HG03135 (cell line): ENCODE results near the gene CD1D.
"Not testable (repeated sequence)": the region's sequence is repeated elsewhere in the genome, so short reads cannot be mapped to it uniquely, and the experiment has no call there.

Experiments
- ATAC-seq: cut with Tn5 transposase; IDR thresholded peaks from one replicate; pipeline ENCODE4 v1.9.1; 2021; ENCODE audit warnings: mild to moderate bottlenecking, moderate library complexity; ENCODE audit not compliant: unreplicated experiment

CD1D gene

GRCh38 chr1:158175915-158176314, 4.8 kb upstream of the CD1D start:
- not testable (repeated sequence) for ATAC-seq

DNA sequence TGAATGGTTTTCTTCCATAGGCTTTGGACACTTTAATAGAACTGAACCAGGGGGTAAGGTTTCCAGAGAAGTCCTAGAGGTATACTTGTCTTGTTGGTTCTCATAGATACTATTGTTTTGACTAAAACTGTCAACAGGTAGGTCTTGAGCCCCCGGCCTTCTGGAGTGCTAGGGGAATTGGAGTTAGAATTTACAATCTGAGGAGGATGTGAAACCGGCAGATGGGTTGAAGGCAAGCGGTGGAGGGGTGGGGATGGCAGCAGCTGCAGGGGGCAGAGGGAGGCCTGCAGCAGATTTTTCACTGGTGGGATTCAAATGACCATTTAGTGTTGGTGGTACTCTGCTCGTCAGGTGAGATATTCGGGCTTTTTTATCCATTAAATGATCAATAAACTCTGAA, 4.3 kb upstream of the CD1D start:
- ATAC-seq: no peak

DNA sequence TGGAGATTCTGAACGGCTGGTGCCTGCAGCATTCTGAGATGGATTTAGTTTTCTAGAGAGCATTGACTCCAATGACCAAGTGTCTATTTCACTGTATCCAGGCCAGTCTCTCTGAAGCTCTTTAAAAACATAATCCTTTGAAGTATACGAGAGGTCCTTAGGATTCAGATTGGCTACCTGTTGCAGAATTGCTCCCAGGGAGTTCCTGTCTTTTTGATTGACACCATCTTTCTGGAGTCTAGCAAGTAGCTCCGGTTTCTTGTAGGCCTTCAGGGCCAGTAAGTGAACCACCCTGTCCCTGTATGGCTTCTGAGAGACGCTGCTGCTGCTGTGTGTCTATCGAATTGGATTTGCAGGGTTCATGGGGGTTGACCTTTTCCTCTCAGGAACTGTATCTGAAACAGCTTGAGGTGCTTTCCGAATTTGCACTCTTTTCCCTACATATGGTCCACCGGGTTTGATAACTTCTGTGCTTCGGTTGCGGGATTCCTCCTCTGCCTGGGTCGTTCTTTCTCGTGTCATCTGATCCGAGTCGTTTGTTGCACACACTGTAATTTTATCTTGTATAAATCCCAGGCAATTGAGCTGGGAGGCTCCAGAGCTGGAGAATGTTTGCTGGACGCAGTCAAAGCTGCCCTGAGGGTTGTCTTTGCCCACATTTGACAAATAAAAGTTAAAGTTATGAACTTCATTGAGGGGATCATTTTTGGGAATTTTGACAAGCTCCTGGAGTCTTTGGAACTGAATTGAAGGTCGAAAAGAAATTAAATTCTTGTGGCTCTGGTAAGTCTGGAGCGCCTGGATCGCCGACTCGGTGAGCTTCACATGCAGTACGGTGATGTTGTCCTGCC, 3.6 kb upstream of the CD1D start:
- ATAC-seq: not testable (repeated sequence)

GRCh38 chr1:158177700-158178450, 2.8 kb upstream of the CD1D start:
- no peak for ATAC-seq

GRCh38 chr1:158179301-158180041, 1.2 kb upstream of the CD1D start:
- ATAC-seq: peak; percentile 79

- ATAC-seq: no peak
These were observed 855 bp downstream of the CD1D start for GRCh38 chr1:158181577-158181922.

DNA sequence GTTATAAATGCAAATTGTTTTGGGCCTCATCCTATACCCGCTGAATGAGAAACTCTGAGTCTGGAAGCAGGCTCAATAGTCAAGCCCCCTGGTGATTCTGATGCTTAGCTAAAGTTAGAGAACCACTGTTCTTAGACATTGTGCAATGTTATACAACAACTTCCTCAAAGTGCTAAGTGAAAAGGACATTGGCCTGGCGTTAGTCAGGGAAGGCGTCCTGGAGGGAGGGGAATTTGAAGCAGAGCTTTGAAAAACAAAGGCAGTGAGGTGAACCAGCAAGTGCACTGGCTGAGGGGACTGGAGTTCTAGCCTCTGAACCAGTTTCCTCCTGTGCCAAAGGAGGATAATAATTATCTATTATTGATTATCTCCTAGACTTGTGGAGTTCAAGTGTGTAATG, 5.1 kb downstream of the CD1D start:
- no peak for ATAC-seq

- ATAC-seq: no peak
These were observed 5.5 kb downstream of the CD1D start for GRCh38 chr1:158186180-158186579.

- ATAC-seq: no peak
These were observed 7.9 kb downstream of the CD1D start for GRCh38 chr1:158188611-158189010.

GRCh38 chr1:158189624-158190023, 8.9 kb downstream of the CD1D start:
- no peak for ATAC-seq

- no peak for ATAC-seq
These were observed 10.6 kb downstream of the CD1D start for GRCh38 chr1:158191299-158191698.

GRCh38 chr1:158196461-158196860, 15.8 kb downstream of the CD1D start:
- ATAC-seq: no peak

DNA sequence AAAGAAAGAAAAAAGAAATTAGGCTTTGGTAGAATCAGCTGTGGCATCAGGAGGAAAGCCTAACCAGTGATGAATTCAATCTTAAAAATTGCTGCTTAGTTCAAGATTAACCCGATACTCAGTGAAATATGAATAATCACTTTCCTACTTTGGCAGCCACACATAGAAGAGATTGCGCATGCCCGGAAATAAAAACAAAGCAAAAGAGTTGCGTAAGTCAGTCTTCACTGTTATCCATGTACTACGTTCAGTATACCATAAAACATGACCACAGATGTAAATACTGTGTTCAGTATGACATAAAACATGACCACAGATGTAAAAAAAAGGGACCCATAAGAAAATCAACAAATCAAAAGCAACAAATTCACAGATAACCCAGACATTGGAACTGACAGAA, 19.2 kb downstream of the CD1D start:
- no peak for ATAC-seq

DNA sequence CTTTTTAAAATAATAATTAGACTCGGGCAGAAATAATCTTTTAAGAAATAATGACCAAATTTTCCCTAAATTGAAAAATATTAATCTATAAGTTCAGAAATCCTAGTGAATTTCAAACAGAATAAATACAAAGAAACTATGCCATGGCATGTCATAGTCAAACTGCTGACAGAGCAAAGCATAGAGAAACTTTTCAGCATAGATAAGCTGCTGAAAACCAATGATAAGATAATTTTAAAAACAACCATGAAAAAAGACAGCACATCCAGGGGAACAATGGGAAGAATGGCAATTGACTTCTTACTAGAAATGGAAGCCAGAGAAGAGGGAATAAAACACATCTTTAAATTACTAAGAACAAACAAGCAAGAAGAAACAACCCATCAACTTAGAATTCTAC, 19.8 kb downstream of the CD1D start:
- no peak for ATAC-seq

DNA sequence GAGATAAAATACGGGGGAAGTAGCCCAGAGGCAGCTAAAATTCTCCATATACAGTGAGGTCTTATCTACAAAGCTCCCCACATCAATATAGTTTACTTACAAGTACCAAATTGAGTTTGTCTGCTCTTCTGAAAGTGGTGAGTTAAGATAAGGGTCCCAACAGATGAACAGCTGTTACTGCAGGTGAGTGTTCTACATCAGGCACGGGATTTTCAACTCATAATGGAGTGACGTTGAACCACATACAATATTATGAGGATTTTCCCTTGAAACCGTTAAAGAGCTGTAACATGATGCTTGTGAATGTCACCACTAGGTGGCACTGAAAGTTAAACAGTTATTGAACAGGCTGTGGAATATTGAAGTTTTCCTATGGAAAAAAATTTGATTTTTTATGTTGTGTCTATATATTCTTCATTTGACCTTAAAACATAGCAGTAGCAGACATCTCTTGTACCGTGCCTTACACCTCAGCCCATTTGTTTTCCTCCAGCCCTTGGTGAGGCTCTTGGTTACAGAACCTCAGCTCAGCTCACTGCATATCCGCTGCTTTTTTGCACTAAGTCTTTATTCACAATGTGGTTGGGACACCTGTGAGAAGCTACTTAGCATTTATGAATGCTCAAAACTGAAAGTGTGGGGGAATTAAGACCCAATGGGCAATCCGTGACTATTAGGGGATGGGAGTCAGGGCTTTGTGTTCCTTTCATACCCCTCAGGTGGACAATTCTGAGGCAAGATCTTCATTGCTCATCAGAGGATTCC, 23.2 kb downstream of the CD1D start:
- ATAC-seq: no peak

DNA sequence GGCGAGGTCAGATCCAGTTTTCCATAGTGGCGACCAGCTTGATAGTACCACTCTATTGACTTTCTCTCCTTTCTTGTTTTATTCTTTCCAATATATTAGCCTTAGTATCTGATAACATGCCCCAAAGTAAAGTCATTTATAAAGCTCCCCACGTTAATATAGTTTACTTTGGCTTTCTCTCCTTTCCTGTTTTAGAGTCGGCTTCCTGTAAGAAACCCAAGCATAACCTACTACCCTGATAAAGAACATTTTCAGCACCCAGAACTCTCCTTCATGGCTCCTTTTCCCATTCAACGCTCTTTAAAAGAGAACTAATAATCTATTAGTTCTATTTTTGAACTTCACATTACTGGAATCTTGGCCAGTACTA, 23.7 kb downstream of the CD1D start:
- no peak for ATAC-seq

DNA sequence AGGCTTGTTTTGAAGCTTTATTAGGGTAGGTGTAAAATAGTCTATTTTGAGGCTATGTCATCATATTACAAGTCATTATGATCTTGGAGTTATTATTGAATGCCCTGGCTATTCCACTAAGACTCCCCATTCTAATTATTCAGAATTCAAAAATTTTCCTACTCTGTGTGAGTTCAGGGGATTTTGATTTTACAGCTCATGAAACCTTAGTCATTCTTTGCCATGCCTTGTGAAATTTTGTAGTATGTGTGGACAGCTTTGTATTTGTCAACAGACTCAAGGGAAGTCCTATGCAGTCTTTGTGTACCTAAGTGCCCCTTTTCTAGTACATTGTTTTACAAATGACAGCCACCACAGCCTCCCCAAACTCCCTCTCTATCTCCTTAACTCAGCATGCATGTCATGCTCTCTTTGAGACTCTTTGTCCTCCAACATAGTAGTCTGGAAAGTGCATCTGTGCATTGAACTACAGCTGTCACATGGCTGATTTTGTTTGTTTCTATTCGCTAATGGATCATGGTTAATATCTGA, 28.0 kb downstream of the CD1D start:
- ATAC-seq: no peak

DNA sequence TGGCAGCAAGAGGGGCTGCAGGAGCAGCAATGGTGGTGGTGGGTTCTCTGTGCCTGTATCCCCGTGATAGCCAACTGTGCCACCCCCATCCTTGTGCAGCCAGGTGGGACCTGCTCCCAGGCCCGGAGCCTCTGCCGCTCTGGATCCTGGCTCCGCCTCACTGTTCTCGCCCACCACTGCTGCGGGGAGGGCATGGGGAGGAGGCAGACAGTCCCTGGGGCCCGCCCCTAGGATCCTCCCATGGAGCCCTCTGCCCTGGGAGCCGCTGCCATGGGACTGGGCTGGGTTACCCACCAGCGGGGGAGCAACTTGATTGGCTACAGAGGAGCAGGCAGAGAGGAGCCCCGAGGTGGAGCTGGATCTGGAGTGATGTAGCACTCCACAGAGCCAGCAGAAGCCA, 31.6 kb downstream of the CD1D start:
- ATAC-seq: no peak

DNA sequence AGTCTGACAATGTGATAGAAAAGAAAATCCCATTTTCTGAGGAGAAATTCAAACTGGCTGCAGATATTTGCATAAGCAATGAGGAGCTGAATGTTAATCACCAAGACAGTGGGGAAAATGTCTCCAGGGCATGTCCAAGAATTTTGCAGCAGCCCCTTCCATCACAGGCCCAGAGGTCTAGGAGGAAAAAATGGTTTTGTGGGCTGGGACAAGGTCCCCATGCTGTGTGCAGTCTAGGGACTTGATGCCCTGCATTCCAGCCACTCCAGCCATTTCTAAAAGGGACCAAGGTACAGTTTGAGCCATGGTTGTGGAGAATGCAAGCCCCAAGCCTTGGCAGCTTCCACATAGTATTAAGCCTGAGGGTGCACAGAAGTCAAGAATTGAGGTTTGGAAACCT, 42.8 kb downstream of the CD1D start:
- ATAC-seq: not testable (repeated sequence)

- ATAC-seq: no peak
These were observed 47.4 kb downstream of the CD1D start for GRCh38 chr1:158227904-158228623.
